Head of caudate nucleus (tissue), 42 donors: ENCODE measurements around the gene CARNS1.

Experiments
- DNase-seq, 42 donors: peaks; one replicate each; pipeline versions ENCODE4 v3.0.0 to v3.0.0-alpha.2; 2020 to 2021; ENCODE audit warnings: mixed read lengths in 7 of 42
- intact Hi-C: fragments of 100-400 bp; cut with DNase I; formaldehyde crosslinking; loops from one replicate; pipeline ENCODE4 v1.15.0; 2022

Gene CARNS1

DNA sequence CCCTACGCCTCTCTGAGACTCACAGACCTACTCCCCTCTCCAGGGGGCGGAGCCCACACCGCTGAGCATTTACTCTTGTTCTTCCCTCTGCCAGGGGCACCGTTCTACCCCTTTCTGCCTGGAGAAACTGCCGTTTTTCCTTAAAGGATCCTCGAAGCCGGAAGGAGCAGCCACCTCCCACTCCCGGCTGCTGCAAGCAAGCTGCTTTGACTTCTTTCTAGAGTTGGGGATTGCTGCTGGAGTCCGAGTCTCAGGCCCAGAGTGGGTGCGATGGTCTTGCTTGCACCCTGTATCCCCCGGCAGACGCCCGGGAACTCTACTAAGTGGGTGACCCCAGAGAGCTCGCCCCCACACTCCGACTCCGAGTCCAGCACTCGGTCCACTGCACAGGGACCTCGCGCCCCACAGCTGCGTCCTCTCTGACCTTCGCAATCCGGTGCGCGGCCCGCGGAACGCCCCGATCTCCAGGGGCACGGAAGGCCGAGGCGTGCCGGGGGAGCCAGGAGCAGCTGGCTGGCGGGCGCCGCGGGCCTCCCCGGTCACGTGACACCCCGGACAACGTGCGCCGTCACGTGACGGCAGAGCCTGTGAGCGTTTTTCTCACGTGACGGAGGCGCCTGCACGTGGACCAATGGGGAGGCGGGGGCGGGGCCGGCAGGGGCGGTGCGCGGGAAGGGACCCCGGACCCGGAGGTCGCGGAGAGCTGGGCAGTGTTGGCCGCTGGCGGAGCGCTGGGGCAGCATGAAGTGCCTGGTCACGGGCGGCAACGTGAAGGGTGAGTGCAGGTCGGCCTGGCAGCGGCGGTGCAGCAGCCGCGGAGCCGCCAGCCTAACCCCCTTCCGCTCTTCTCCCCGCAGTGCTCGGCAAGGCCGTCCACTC, 23.9 kb upstream of the CARNS1 start, which contains the start of gene RAD9A:
TSS of gene RAD9A (plus strand) at position 683 of the 879 bp plus-strand sequence. CDS start at position 742, 59 bp downstream.
- DNase-seq, result peak; percentile 92 to 99 (median 96)
- intact Hi-C loops, result loop anchor here (5.0 kb wide), 2 partner anchors 39 to 116 kb away; partner anchors contain the start of genes CDK2AP2, PITPNM1 and POLD4

DNA sequence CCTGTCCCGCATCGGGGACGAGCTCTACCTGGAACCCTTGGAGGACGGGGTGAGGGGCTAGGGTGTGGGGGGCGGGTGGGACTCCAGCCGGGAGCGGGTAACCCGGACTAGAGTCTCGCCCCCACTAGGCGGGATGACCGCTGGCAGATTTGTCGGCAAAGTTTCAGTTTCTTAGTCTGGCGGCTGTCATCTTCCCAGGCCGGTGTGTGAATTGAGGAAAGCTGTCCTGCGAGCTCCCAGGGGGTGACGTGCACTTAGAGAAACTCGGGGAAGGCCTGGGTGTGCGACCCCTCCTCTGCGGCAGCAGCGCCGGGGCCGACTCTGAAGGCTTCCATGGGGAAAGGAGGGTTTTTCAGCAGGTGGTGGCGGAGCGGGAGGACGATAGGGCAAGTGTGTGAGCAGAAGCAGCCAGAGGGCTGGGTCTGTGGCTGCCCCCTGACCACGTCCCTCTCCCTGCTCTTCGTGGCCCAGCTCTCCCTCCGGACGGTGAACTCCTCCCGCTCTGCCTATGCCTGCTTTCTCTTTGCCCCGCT, 23.2 kb upstream of the CARNS1 start:
- intact Hi-C loops, result loop anchor here (5.0 kb wide), 2 partner anchors 40 to 115 kb away; partner anchors contain the start of genes CDK2AP2, PITPNM1 and POLD4
- DNase-seq, result peak in 1 of 42 donors; percentile 8

DNA sequence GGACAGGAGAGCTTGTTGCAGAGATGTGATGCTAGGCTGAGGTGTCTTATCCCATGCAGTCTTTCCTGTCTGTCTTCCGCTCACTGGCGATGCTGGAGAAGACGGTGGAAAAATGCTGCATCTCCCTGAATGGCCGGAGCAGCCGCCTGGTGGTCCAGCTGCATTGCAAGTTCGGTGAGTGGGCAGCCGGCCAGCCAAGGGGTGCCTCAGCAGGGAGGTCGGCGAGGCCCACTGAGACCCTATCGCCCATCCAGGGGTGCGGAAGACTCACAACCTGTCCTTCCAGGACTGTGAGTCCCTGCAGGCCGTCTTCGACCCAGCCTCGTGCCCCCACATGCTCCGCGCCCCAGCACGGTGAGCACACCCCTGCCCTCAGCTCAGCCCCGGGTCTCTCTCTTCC, 22.0 kb upstream of the CARNS1 start:
- intact Hi-C loops, result loop anchor here (5.0 kb wide), 2 partner anchors 41 to 114 kb away; partner anchors contain the start of genes CDK2AP2, PITPNM1 and POLD4
- no peak for DNase-seq

GRCh38 chr11:67393990-67394389, 21.5 kb upstream of the CARNS1 start:
- intact Hi-C loops, result loop anchor here (5.0 kb wide), 2 partner anchors 42 to 113 kb away; partner anchors contain the start of genes CDK2AP2, PITPNM1 and POLD4
- DNase-seq, result no peak

GRCh38 chr11:67395555-67396258, 19.8 kb upstream of the CARNS1 start:
- intact Hi-C loops, result no loop called here
- DNase-seq, result peak in 1 of 42 donors; percentile 4

DNA sequence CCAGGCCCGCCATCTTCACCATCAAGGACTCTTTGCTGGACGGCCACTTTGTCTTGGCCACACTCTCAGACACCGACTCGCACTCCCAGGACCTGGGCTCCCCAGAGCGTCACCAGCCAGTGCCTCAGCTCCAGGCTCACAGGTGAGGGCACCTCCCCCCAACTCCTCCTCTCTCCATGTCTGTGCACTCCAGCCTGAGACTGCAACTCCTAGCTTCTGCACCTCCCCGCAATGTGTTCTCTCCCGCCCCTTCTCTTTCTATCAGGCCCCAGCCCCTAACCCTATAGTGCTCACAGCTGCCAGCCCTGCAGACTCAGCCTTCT, 19.3 kb upstream of the CARNS1 start:
- intact Hi-C loops, result no loop called here
- DNase-seq, result peak in 7 of 42 donors; percentile 21 to 70 (median 44)

GRCh38 chr11:67396587-67397389, 18.7 kb upstream of the CARNS1 start:
- peak in 3 of 42 donors; percentile 3 to 13 (median 10) for DNase-seq
- intact Hi-C loops, result no loop called here

GRCh38 chr11:67397536-67397935, 17.9 kb upstream of the CARNS1 start:
- intact Hi-C loops, result no loop called here
- DNase-seq, result peak in 1 of 42 donors; percentile 13

DNA sequence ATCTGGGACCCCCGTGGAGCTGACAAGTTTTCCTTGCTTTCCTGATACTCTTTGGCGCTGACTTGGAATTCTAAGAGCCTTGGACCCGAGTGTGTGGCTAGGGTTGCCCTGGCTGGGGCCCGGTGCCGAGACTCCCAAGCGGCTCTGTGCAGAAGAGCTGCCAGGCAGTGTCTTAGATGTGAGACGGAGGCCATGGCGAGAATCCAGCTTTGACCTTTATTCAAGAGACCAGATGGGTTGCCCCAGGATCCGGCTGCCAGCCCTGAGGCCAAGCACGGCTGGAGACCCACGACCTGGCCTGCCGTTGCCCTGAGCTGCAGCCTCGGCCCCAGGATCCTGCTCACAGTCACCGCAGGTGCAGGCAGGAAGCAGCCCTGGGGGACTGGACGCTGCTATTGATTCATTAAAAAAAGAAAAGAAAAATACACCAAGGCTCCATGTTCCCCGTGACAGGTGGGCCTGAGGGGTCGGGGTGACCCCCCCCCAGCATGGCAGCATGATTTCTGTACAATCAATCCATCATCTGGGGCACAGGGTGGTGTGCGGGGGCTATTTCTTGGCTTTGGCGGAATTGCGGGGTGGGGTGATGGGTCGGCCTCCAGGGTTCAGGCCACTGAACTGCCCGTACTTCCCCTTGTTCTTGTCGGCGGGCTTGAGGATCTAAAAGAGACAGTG, 17.4 kb upstream of the CARNS1 start:
- intact Hi-C loops, result no loop called here
- peak in 2 of 42 donors; percentile 14 to 21 for DNase-seq

DNA sequence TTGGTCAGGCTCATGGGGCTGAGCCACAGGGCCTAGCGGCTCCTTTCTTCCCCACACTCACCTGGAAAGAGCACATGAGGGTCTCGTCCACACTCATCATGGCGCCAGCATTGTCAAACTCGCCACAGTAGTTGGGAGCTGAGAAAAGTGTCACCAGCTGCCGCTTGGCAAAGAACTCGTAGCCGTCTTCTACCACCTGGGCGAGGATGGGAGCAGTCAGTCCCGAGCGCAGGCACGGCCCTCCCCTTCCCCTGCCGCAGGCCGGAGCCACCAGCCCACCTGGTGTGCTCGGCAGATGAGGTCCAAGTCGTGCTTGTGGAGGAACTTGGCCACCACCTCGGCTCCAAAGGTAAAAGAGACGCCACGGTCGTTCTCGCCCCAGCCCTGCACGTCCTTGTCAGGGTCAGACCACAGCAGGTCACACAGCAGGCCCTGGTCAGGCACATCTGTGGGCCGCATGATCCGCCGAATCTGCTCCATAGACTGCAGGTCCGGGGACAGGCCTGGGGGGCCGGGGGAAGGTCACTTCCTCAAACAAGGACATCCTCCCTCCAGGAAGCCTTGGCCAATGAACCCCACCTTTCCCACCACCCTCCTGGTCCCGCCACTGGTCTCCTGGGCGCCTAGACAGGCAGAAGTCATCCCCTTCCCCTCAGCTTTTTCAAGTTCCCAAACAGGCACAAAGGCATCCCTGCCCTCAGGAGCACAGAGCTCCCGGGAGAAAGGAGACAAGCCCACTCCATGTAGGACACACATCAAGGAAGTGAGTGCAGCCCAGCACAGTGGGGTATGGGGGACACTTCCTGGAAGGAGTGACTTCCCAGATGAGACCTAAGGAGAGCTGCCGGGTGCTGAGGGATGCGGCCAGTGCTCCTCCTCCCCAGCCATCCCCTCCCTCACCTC, 16.6 kb upstream of the CARNS1 start:
- intact Hi-C loops, result no loop called here
- DNase-seq, result peak in 1 of 42 donors; percentile 35

DNA sequence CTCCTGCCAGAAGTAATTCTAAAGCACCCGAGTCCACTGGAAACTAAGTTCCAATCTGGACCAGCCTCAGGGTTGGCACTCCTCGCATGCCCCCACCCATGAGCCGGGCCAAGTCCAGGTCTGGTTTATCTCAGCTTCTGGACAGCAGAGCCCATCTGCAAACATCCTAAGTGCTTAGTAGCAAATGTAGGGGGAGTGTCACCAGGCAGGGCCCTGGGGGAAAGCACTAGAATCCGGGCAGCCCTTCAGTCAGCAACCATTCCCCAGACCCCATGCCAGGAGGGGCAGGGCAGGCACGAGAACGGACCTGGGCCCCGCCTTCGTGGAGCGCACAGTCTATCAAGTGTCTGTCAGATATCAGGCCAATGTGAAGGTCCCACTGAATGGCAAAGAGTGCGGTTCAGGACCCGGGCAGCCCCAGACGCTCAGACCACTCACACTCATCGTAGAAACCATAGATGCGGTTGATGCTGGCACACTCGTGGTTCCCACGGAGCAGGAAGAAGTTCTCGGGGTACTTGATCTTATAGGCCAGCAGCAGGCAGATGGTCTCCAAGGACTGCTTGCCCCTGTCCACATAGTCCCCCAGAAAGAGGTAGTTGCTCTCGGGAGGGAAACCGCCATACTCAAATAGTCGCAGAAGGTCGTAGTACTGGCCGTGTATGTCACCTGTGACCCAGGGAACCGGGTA, 15.1 kb upstream of the CARNS1 start:
- no peak for DNase-seq
- intact Hi-C loops, result loop anchor here (5.0 kb wide), 2 partner anchors 67 to 82 kb away; partner anchors contain the start of genes AIP and TMEM134

DNA sequence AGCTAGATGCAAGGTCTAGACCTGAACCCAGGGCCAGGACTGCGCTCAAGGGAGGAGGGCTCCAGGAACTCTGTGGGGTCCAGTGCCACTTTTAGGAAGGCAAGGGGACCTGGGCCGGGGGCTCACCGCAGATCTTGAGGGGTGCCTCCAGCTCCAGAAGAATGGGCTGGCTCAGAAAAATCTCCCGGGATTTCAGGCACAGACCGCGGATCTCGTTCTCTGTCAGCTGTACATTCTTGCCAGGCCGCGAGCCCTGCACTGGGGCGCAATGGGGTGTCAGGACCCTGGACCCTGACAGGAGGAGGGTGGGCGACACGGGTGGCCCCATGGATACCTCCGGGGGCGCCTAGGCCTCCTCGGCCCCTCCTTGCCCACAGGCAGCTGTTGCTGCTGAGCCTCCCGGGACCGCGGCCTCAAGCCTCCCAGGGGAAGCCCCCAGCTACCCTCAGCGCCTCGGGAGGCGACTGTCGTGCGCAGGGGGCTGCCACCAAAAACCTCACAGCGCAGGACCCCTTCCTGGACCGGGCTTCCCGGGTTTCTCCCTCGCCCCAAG, 14.5 kb upstream of the CARNS1 start:
- intact Hi-C loops, result loop anchor here (5.0 kb wide), 2 partner anchors 66 to 81 kb away; partner anchors contain the start of genes AIP and TMEM134
- peak in 1 of 42 donors; percentile 39 for DNase-seq

GRCh38 chr11:67401495-67402191, 13.8 kb upstream of the CARNS1 start, which contains the start of gene PPP1CA:
Gene PPP1CA (minus strand): TSS chr11:67401858. CDS start chr11:67401782, 76 bp downstream.
- intact Hi-C loops, result loop anchor here (5.0 kb wide), 2 partner anchors 66 to 81 kb away; partner anchors contain the start of genes AIP and TMEM134

DNA sequence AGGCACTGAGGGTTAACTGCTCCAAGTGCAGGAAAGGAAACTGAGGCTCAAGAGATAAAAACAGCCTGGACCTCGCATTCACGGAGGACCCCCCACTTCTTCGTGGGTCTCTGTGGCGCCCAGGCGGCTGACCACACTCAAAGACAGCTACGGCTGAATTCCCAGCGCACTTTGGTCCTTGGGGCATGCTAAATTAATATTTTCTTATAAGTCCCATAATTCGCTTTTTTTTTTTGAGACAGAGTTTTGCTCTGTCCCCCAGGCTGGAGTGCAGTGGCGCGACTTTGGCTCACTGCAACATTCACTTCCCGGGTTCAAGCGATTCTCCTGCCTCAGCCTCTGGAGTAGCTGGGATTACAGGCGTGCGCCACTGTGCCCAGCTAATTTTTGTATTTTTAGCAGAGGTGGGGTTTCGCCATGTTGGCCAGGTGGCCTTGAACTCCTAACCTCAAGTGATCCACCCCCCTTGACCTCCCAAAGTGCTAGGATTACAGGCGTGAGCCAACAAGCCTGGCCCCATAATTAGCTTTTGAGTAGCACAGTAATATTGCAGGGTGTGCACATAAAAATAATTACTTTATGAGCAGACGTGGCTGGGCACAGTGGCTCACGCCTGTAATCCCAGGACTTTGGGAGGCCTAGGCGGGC, 13.2 kb upstream of the CARNS1 start:
- peak in 1 of 42 donors; percentile 1 for DNase-seq
- intact Hi-C loops, result loop anchor here (5.0 kb wide), 2 partner anchors 65 to 80 kb away; partner anchors contain the start of genes AIP and TMEM134

More at GRCh38 chr11:67401495-67402191, 13.8 kb upstream of the CARNS1 start, which contains the start of gene PPP1CA:
- DNase-seq, result peak; percentile 80 to 97 (median 94)
